IMR-90 (cell line): ENCODE results near the gene CDK14.

ENCODE experiments used
- CEBPB ChIP-seq: IDR thresholded peaks from 2 replicates; pipeline ENCODE4 v1.6.1; 2012; ENCODE audit warnings: low read depth, low read length, improper control_type of control experiment
- CHD1 ChIP-seq: IDR thresholded peaks from 2 replicates; pipeline ENCODE4 v1.6.1; 2012; ENCODE audit warnings: low read depth, low read length, improper control_type of control experiment
- CTCF ChIP-seq: conservative IDR thresholded peaks from 2 replicates; pipeline ENCODE4 v1.5.1; 2012; ENCODE audit warnings: mild to moderate bottlenecking, low read depth, low read length, improper control_type of control experiment
- FOS ChIP-seq: fragments of 150-350 bp; IDR thresholded peaks from 2 replicates; pipeline ENCODE4 v1.6.1; 2016; ENCODE audit warnings: low read depth, low read length
- MXI1 ChIP-seq: IDR thresholded peaks from 2 replicates; pipeline ENCODE4 v1.6.1; 2012; ENCODE audit warnings: low read depth, mild to moderate bottlenecking, low read length, moderate library complexity, borderline replicate concordance
- POLR2A ChIP-seq: IDR thresholded peaks from 2 replicates; pipeline ENCODE4 v1.6.1; 2012; ENCODE audit warnings: mild to moderate bottlenecking, low read depth, low read length
- RAD21 ChIP-seq: IDR thresholded peaks from 2 replicates; pipeline ENCODE4 v1.6.1; 2012; ENCODE audit warnings: low read length, improper control_type of control experiment
- RCOR1 ChIP-seq: IDR thresholded peaks from 2 replicates; pipeline ENCODE4 v1.6.1; 2012; ENCODE audit warnings: mild to moderate bottlenecking, low read length, improper control_type of control experiment; ENCODE audit not compliant: insufficient replicate concordance
- RFX5 ChIP-seq: IDR thresholded peaks from 2 replicates; pipeline ENCODE4 v1.8.0; 2012; ENCODE audit warnings: low read depth, mild to moderate bottlenecking, low read length, moderate library complexity
- TF ChIP-seq, protein P1 (sequence below): fragments of 150-350 bp; IDR thresholded peaks from 2 replicates; pipeline ENCODE4 v1.6.1; 2016; ENCODE audit warnings: low read depth, mild to moderate bottlenecking, low read length, moderate library complexity, borderline replicate concordance
- TF ChIP-seq, protein P2 (sequence below): fragments of 150-350 bp; IDR thresholded peaks from 2 replicates; pipeline ENCODE4 v1.6.1; 2017; ENCODE audit warnings: mild to moderate bottlenecking, antibody characterized with exemption, low read length, low read depth

- TF ChIP-seq CTCF (no peak), POLR2A (no peak), RAD21 (no peak), CEBPB (no peak), CHD1 (no peak), RCOR1 (no peak), RFX5 (no peak), MXI1 (no peak), FOS (no peak)
- TF ChIP-seq, protein P1, sequence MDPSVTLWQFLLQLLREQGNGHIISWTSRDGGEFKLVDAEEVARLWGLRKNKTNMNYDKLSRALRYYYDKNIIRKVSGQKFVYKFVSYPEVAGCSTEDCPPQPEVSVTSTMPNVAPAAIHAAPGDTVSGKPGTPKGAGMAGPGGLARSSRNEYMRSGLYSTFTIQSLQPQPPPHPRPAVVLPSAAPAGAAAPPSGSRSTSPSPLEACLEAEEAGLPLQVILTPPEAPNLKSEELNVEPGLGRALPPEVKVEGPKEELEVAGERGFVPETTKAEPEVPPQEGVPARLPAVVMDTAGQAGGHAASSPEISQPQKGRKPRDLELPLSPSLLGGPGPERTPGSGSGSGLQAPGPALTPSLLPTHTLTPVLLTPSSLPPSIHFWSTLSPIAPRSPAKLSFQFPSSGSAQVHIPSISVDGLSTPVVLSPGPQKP: no peak
- TF ChIP-seq, protein P2, sequence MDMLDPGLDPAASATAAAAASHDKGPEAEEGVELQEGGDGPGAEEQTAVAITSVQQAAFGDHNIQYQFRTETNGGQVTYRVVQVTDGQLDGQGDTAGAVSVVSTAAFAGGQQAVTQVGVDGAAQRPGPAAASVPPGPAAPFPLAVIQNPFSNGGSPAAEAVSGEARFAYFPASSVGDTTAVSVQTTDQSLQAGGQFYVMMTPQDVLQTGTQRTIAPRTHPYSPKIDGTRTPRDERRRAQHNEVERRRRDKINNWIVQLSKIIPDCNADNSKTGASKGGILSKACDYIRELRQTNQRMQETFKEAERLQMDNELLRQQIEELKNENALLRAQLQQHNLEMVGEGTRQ: no peak
Observed at GRCh38 chr7:91090684-91091083, 494.6 kb downstream of the CDK14 start.
